Esophagus muscularis mucosa (tissue), 3 donors: ENCODE results near the gene OAS1.

Experiments used
- POLR2AphosphoS5 ChIP-seq, 2 donors: sonication (generic); formaldehyde crosslinking; IDR thresholded peaks; one replicate each; pipeline ENCODE4 v1.6.1; 2017; ENCODE audit warnings: antibody characterized with exemption in 2 of 2
- TF ChIP-seq, protein P1 (sequence below), 3 experiments: fragments of 200-600 bp in 2 of 3; fragments of 450-650 bp in 1 of 3; sonication (generic) in 2 of 3; IDR thresholded peaks; one replicate each; pipeline ENCODE4 v1.5.1; 2017 to 2019; ENCODE audit warnings: antibody characterized with exemption in 3 of 3, mild to moderate bottlenecking in 2 of 3, moderate library complexity in 1 of 3

DNA sequence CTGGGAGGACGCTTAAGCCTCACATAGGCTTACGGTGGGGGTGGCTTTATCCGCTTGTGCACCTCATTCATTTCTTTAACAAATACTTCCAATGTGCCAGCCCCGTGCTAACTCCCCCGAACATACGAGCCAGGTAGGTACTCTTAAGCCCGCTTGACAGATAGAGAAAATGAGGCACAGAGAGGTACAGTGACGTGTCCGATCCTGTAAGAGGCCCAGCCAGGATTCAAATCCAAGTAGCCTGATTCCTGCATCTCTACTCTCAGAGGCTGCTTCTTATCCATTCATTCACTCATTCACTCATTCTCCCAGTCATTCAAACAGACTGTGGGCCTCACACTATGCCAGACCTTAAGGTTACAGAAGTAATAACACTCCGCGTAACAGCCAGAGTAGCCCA, 32.0 kb downstream of the OAS1 start:
- TF ChIP-seq POLR2AphosphoS5 (IDR thresholded peaks at IDR 0.05) = no peak
- TF ChIP-seq, protein P1, sequence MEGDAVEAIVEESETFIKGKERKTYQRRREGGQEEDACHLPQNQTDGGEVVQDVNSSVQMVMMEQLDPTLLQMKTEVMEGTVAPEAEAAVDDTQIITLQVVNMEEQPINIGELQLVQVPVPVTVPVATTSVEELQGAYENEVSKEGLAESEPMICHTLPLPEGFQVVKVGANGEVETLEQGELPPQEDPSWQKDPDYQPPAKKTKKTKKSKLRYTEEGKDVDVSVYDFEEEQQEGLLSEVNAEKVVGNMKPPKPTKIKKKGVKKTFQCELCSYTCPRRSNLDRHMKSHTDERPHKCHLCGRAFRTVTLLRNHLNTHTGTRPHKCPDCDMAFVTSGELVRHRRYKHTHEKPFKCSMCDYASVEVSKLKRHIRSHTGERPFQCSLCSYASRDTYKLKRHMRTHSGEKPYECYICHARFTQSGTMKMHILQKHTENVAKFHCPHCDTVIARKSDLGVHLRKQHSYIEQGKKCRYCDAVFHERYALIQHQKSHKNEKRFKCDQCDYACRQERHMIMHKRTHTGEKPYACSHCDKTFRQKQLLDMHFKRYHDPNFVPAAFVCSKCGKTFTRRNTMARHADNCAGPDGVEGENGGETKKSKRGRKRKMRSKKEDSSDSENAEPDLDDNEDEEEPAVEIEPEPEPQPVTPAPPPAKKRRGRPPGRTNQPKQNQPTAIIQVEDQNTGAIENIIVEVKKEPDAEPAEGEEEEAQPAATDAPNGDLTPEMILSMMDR (IDR thresholded peaks at IDR 0.05) = no peak
